HG02943 (cell line): ENCODE results near the gene RPTOR.

Experiments
- ATAC-seq: cut with Tn5 transposase; IDR thresholded peaks from one replicate; pipeline ENCODE4 v1.9.1; 2021; ENCODE audit warnings: mild to moderate bottlenecking, low read depth, moderate library complexity; ENCODE audit not compliant: unreplicated experiment

The RPTOR gene

GRCh38 chr17:80892900-80893603, 348.4 kb downstream of the RPTOR start:
- no peak for ATAC-seq

GRCh38 chr17:80893604-80894438, 349.2 kb downstream of the RPTOR start:
- no peak for ATAC-seq

GRCh38 chr17:80894439-80894721, 349.7 kb downstream of the RPTOR start:
- ATAC-seq, result no peak

GRCh38 chr17:80894726-80895125, 350.1 kb downstream of the RPTOR start:
- ATAC-seq, result no peak

- no peak for ATAC-seq
These were observed 350.7 kb downstream of the RPTOR start for GRCh38 chr17:80895366-80895765.

GRCh38 chr17:80898716-80899115, 354.1 kb downstream of the RPTOR start:
- no peak for ATAC-seq

GRCh38 chr17:80899402-80900268, 355.0 kb downstream of the RPTOR start:
- no peak for ATAC-seq

- no peak for ATAC-seq
These were observed 356.7 kb downstream of the RPTOR start for GRCh38 chr17:80901319-80901718.

GRCh38 chr17:80902197-80902962, 357.7 kb downstream of the RPTOR start:
- no peak for ATAC-seq

- ATAC-seq, result no peak
These were observed 358.4 kb downstream of the RPTOR start for GRCh38 chr17:80902963-80903611.

- ATAC-seq, result no peak
These were observed 359.6 kb downstream of the RPTOR start for GRCh38 chr17:80904036-80904753.

GRCh38 chr17:80905586-80906230, 361.1 kb downstream of the RPTOR start:
- no peak for ATAC-seq

- ATAC-seq, result no peak
These were observed 362.0 kb downstream of the RPTOR start for GRCh38 chr17:80906364-80907259.

GRCh38 chr17:80907281-80907680, 362.6 kb downstream of the RPTOR start:
- no peak for ATAC-seq

- no peak for ATAC-seq
These were observed 363.6 kb downstream of the RPTOR start for GRCh38 chr17:80908211-80908610.

- no peak for ATAC-seq
These were observed 364.1 kb downstream of the RPTOR start for GRCh38 chr17:80908776-80909175.

GRCh38 chr17:80909635-80910034, 365.0 kb downstream of the RPTOR start:
- ATAC-seq, result no peak

GRCh38 chr17:80910043-80910442, 365.4 kb downstream of the RPTOR start:
- ATAC-seq, result no peak
